Mesothelial cell of epicardium (in vitro differentiated cells): ENCODE results near the gene TMEM14C. TPM values are rescaled to one million over a fixed set of nuclear protein-coding genes. Genes with fewer than 3 reads are reported as not detected.

Source experiments
- DNase-seq, 2 experiments: peaks; one replicate each; pipeline ENCODE4 v3.0.0; 2021; ENCODE audit warnings: low spot score in 2 of 2; ENCODE audit not compliant: unreplicated experiment in 2 of 2
- H3K27ac Mint-ChIP-seq: 2 replicates; pipeline ENCODE4 v1.8.0; 2021; ENCODE audit warnings: mixed read lengths
- H3K27me3 Mint-ChIP-seq: 2 replicates; pipeline ENCODE4 v1.8.0; 2021; ENCODE audit warnings: low read depth, mixed read lengths
- H3K36me3 Mint-ChIP-seq: 2 replicates; pipeline ENCODE4 v1.8.0; 2021; ENCODE audit warnings: mixed read lengths
- H3K4me1 Mint-ChIP-seq: 2 replicates; pipeline ENCODE4 v1.8.0; 2021; ENCODE audit warnings: mixed read lengths
- H3K4me3 Mint-ChIP-seq: 2 replicates; pipeline ENCODE4 v1.8.0; 2021; ENCODE audit warnings: mild to moderate bottlenecking, moderate library complexity, mixed read lengths
- H3K9me3 Mint-ChIP-seq: 2 replicates; pipeline ENCODE4 v1.8.0; 2021; ENCODE audit warnings: mixed read lengths
- CTCF ChIP-seq: fragments of 200-600 bp; sonication (generic); IDR thresholded peaks from one replicate; pipeline ENCODE4 v1.5.0; 2021; ENCODE audit warnings: antibody characterized with exemption; ENCODE audit not compliant: unreplicated experiment
- total RNA-seq: library from RNA; stranded (reverse); gene quantifications from 3 replicates; pipeline ENCODE4 v1.2.1, GENCODE V29; 2021

The TMEM14C gene
- total RNA-seq, 1 donor from 2014 or later: 74.4 TPM

DNA sequence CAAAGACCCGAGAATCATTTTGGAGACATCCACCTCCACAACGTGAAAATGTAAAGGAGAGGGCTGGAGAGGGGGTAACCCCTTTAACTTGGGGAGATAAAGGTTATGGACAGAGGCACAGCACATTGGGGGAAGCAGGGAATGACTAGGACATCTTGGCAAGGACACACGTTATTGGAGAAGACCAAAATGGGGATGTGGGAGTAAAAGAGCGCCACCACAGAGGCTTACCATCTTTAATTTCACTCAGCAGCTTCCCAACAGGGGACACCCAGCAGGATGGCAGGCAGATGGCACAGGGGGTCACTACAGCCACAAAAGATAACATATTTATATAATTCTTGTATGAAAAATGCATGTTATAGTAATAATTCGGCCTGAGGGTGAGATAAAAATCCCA is 38.3 kb upstream of the TMEM14C start:
- no peak for TF ChIP-seq CTCF

GRCh38 chr6:10685092-10685915 is 37.6 kb upstream of the TMEM14C start:
- no peak for TF ChIP-seq CTCF
- Mint-ChIP-seq H3K27me3 (peaks cover 31% of the 10 kb centered on the region), H3K9me3 (peaks cover 8% of the 10 kb centered on the region), H3K36me3 (no peaks in the 10 kb centered on the region), H3K27ac (no peak overlapping the region), H3K4me3 (no peak overlapping the region), H3K4me1 (no peaks in the 10 kb centered on the region)
- no peak for DNase-seq

More for the DNA sequence above, 38.3 kb upstream of the TMEM14C start:
- Mint-ChIP-seq H3K4me1 (no peaks in the 10 kb centered on the region), H3K27me3 (peaks cover 32% of the 10 kb centered on the region), H3K27ac (no peak overlapping the region), H3K9me3 (peaks cover 8% of the 10 kb centered on the region), H3K36me3 (no peaks in the 10 kb centered on the region), H3K4me3 (no peak overlapping the region)
- DNase-seq: no peak

- Mint-ChIP-seq H3K4me3 (no peak overlapping the region), H3K27me3 (peaks cover 31% of the 10 kb centered on the region), H3K27ac (no peak overlapping the region), H3K4me1 (peaks cover 6% of the 10 kb centered on the region), H3K9me3 (peaks cover 5% of the 10 kb centered on the region), H3K36me3 (no peaks in the 10 kb centered on the region)
- no peak for DNase-seq
- TF ChIP-seq CTCF: no peak
These were observed 36.0 kb upstream of the TMEM14C start for GRCh38 chr6:10686901-10687300.

DNA sequence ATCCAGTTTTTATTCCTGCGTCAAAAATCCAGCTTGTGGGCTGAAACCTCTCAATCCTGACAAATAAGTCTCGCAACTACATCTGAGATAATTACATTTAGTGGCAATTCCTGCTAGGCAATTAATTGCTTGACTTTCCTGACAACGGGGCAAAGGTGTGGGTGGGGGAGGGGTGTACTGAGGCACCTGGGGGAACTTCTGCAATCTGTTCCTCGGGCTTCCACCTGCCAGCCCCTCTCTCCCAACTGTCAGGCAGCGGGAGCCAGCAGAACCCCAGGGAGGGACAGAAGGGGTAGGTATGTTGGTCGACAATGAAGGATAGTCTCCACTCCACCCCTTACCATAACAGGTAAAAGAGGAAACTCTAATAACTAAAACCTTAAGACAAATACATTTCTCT is 35.3 kb upstream of the TMEM14C start:
- Mint-ChIP-seq H3K27ac (no peak overlapping the region), H3K27me3 (peaks cover 31% of the 10 kb centered on the region), H3K36me3 (no peaks in the 10 kb centered on the region), H3K4me3 (no peak overlapping the region), H3K4me1 (peaks cover 7% of the 10 kb centered on the region), H3K9me3 (no peaks in the 10 kb centered on the region)
- no peak for TF ChIP-seq CTCF
- no peak for DNase-seq

DNA sequence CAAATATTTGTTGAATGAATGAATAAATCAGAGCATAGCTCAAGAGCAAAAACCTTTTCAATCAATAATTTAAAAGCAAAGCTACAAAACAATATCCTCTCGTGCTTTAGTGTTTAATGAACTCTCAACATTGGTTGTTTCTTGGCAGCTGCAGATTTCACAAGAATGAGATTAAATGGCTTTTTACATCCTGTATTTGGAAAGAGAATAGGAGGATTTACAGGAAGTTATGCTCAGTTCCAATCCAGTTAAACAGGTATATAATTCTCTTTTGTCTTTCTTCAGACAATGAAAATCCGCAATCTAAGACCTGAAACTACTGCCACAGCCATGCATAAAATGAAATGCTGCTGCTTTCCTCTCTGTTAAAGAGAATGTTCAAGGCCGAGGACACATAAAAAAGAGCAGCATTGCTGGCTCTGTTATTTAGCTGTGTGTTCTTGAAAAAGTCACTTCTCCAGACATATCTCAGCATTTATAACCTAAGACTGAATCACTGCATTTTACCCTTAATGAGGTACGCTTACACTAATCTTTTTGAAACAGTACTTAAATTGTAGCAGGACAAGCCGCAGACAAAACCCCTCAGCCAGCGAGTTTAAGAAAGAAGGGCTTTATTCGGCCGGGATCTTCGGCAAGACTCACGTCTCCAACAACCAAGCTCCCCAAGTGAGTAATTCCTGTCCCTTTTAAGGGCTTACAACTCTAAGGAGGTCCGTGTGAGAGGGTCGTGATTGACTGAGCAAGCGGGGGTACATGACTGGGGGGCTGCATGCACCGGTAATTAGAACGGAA is 32.0 kb upstream of the TMEM14C start:
- no peak for TF ChIP-seq CTCF
- H3K4me3 Mint-ChIP-seq: peak overlapping the region; percentile 44

More for the DNA sequence above, 32.0 kb upstream of the TMEM14C start:
- Mint-ChIP-seq H3K9me3 (no peaks in the 10 kb centered on the region), H3K27ac (peak overlapping the region; percentile 79), H3K36me3 (no peaks in the 10 kb centered on the region), H3K4me1 (peaks cover 23% of the 10 kb centered on the region), H3K27me3 (peaks cover 14% of the 10 kb centered on the region)
- DNase-seq: no peak
